ENCODE measurements around the gene USP22. TPM values are rescaled to one million over a fixed set of nuclear protein-coding genes. Genes with fewer than 3 reads are reported as not detected.
"Not testable (repeated sequence)": the region's sequence is repeated elsewhere in the genome, so short reads cannot be mapped to it uniquely, and the experiment has no call there.

The USP22 gene
- total RNA-seq, 4 donors from 2014 or later: 101 to 128 (median 104) TPM

GRCh38 chr17:21059761-21060160 is 16.9 kb upstream of the USP22 start:
- H3K9me3 ChIP-seq: no peaks in the 10 kb centered on the region
- no peak for ATAC-seq
- WGBS, 2 donors (ENCODE audit: low coverage in 1 of 2): 60% methylated on average over 1 of the region's 7 CpGs; no CpG with 5 or more reads in 1 of the 2 donors
- H3K4me3 ChIP-seq: no peak overlapping the region
- H3K27ac ChIP-seq: no peak overlapping the region
- no peaks in the 10 kb centered on the region for H3K36me3 ChIP-seq
- no peaks in the 10 kb centered on the region for H3K4me1 ChIP-seq
- no peaks in the 10 kb centered on the region for H3K27me3 ChIP-seq
- TF ChIP-seq EP300 (IDR thresholded peaks at IDR 0.05): no peak
- TF ChIP-seq CTCF (IDR thresholded peaks at IDR 0.05): no peak
- no peak for TF ChIP-seq POLR2AphosphoS5 (IDR thresholded peaks at IDR 0.05)
- no peak for TF ChIP-seq POLR2A (IDR thresholded peaks at IDR 0.05)

GRCh38 chr17:21058098-21058893 is 15.5 kb upstream of the USP22 start:
- ATAC-seq: no peak
- Histone ChIP-seq H3K27me3 (no peaks in the 10 kb centered on the region), H3K27ac (no peak overlapping the region), H3K4me1 (no peaks in the 10 kb centered on the region), H3K36me3 (no peaks in the 10 kb centered on the region), H3K4me3 (no peak overlapping the region), H3K9me3 (no peaks in the 10 kb centered on the region)
- no peak for TF ChIP-seq CTCF (IDR thresholded peaks at IDR 0.05)
- no peak for TF ChIP-seq POLR2A (IDR thresholded peaks at IDR 0.05)
- no peak for TF ChIP-seq EP300 (IDR thresholded peaks at IDR 0.05)
- no peak for TF ChIP-seq POLR2AphosphoS5 (IDR thresholded peaks at IDR 0.05)
- WGBS, 2 donors (ENCODE audit: low coverage in 1 of 2): 86 to 89% methylated on average over 3 to 4 of the region's 5 CpGs

- H3K4me1 ChIP-seq, H3K36me3 ChIP-seq, H3K27me3 ChIP-seq, H3K4me3 ChIP-seq, H3K9me3 ChIP-seq, H3K27ac ChIP-seq, ATAC-seq: not testable (repeated sequence)
- WGBS, 2 donors (ENCODE audit: low coverage in 1 of 2): 92 to 93% methylated on average over 7 to 8 of the region's 8 CpGs
These were observed 10.2 kb upstream of the USP22 start for GRCh38 chr17:21053056-21053455.

GRCh38 chr17:21049457-21049856 is 6.6 kb upstream of the USP22 start:
- Histone ChIP-seq H3K36me3 (no peaks in the 10 kb centered on the region), H3K27me3 (no peaks in the 10 kb centered on the region), H3K27ac (no peak overlapping the region), H3K4me3 (no peak overlapping the region), H3K4me1 (peaks cover 0 to under 1% (median 0%) of the 10 kb centered on the region in 3 donors), H3K9me3 (no peaks in the 10 kb centered on the region)
- 94 to 100% methylated on average over 1 of the region's 1 CpG for WGBS, 2 donors (ENCODE audit: low coverage in 1 of 2)
- ATAC-seq: no peak
- TF ChIP-seq POLR2A (IDR thresholded peaks at IDR 0.05) (no peak), EP300 (IDR thresholded peaks at IDR 0.05) (no peak), CTCF (IDR thresholded peaks at IDR 0.05) (no peak), POLR2AphosphoS5 (IDR thresholded peaks at IDR 0.05) (no peak)

- ATAC-seq: no peak
These were observed 3.4 kb upstream of the USP22 start for GRCh38 chr17:21046216-21046615.

More at GRCh38 chr17:21046216-21046615, 3.4 kb upstream of the USP22 start:
- Histone ChIP-seq H3K27ac (no peak overlapping the region), H3K36me3 (no peaks in the 10 kb centered on the region), H3K27me3 (no peaks in the 10 kb centered on the region), H3K9me3 (no peaks in the 10 kb centered on the region), H3K4me3 (no peak overlapping the region), H3K4me1 (peaks cover 0 to 12% (median 4%) of the 10 kb centered on the region in 3 donors)
- 86 to 93% methylated on average over 3 of the region's 3 CpGs for WGBS, 2 donors (ENCODE audit: low coverage in 1 of 2)
- no peak for TF ChIP-seq POLR2A (IDR thresholded peaks at IDR 0.05)
- TF ChIP-seq CTCF (IDR thresholded peaks at IDR 0.05): no peak
- TF ChIP-seq POLR2AphosphoS5 (IDR thresholded peaks at IDR 0.05): no peak
- TF ChIP-seq EP300 (IDR thresholded peaks at IDR 0.05): no peak

Measured in gastroesophageal sphincter (tissue), 4 donors.